ENCODE data around the gene TTC32.
"Not testable (repeated sequence)": the region's sequence is repeated elsewhere in the genome, so short reads cannot be mapped to it uniquely, and the experiment has no call there.

TTC32 gene

DNA sequence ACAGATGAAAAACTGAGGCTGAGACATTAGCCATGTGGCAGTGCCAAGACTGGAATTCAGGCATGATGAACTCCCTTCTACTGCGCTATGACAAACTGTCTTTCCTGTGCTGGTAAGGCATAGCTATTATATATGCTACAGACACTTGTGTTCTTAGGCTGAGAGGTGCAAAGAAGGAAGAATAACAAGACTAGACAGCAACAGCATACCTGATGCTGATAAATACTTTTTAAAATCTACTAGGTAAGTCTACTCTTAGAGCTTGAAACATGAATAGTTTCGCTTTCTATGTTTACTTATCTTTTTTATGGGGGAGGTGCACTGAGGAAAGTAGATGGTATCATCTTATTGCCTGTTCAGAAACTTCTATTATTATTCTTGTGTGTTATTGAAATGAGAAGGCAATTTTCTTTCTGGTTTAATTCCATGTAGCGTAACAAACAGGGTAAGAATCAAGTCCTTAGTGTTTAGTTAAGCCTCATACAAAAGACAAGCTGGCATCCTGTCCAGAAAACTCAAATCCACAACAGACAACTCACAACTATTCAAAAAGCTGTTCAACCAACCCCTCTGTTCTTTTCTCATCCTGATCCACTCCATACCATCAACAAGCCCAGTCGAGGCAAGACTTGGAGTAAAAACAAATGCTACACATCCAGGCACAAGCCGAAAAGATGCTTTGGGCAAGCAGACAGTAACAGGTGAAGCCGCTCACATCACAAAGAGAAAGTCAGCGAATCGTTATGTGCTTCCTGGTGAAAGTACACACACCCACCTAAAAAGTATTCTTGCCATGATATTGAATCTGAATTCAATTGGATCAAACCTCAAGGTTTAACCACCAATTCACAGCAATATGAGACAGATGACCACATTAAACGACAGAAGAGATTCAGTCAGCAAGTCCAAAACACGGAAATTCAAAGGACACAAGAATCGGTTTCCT, 1.5 kb downstream of the TTC32 start:
- no peak for DNase-seq (ENCODE audit: low read depth in 2 of 2)

DNA sequence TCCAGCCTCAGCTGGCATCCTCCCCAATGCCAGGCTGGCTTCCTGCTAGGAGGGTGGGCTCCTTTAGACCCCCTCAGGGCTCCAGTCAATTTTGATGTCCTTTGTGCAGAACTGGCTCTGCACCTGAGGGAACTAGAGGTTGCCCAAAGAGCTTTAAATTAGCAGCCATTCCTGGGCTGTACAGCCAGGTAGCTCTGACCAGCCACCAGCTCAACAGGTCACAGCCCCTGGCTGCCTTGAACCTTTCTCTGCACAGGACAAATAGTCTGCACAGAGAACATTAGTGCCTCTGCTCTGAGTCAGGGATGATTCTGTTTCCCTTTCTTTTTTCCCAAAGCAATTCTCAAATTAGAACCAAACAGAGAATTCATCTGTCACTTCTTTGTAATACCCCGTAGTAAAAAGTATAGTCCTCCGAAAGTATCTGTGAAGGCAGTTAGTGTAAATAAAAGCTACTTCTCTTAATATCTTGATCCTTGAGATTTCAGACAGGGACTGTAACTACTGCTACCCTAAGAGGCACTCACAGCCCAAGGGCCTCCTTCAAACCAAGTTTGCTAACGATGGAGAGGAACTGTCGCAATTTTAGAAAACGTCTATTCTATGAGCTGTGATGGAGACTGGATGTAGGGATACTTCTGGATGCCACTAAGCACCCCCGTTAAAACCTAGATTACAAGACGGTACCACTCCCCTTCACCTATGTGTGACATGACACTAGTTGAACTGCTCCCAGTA, 3.0 kb downstream of the TTC32 start:
- DNase-seq (ENCODE audit: low read depth in 2 of 2): no peak

GRCh38 chr2:19897623-19898245, 4.0 kb downstream of the TTC32 start:
- DNase-seq (ENCODE audit: low read depth in 2 of 2): no peak

GRCh38 chr2:19895535-19895934, 6.2 kb downstream of the TTC32 start:
- no peak for DNase-seq (ENCODE audit: low read depth in 2 of 2)

- no peak for DNase-seq (ENCODE audit: low read depth in 2 of 2)
Measured at GRCh38 chr2:19894134-19894792, 7.5 kb downstream of the TTC32 start.

GRCh38 chr2:19893520-19894133, 8.2 kb downstream of the TTC32 start:
- no peak for DNase-seq (ENCODE audit: low read depth in 2 of 2)

DNA sequence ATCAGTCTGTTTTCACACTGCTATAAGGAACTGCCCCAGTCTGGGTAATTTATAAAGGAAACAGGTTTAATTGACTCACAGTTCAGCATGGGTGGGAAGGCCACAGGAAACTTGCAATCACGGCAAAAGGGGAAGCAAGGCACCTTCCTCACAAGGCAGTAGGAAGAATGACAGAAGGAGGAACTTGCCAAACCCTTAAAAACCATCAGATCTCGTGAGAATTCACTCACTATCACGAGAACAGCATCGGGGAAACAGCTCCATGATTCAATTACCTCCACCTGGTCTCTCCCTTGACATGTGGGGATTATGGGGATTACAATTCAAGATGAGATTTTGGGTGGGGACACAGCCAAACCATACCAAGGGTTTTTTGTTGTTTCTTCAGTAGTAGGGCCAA, 9.8 kb downstream of the TTC32 start:
- DNase-seq (ENCODE audit: low read depth in 2 of 2): not testable (repeated sequence)

DNA sequence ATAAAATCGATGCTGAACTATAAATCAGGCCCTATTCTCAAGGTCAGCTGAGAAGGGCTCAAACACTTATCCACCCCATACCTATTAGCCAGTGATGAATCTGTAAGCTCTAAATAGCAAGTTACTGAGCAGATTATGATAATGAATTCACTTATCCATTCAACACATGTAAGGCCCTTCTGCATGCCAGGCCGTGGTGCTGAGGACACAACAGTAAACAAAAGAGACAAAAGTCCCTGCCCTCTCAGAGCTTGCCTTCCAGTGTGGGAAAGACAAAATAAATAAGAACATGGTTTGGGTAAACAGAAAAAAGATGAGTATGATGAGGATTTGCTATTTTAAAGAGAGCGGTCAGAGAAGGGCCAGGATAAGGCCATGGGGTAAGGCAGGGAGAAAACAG, 11.7 kb downstream of the TTC32 start:
- no peak for DNase-seq (ENCODE audit: low read depth in 2 of 2)

GRCh38 chr2:19888831-19889230, 13.0 kb downstream of the TTC32 start:
- DNase-seq (ENCODE audit: low read depth in 2 of 2): no peak

GRCh38 chr2:19887510-19887909, 14.3 kb downstream of the TTC32 start:
- no peak for DNase-seq (ENCODE audit: low read depth in 2 of 2)

DNA sequence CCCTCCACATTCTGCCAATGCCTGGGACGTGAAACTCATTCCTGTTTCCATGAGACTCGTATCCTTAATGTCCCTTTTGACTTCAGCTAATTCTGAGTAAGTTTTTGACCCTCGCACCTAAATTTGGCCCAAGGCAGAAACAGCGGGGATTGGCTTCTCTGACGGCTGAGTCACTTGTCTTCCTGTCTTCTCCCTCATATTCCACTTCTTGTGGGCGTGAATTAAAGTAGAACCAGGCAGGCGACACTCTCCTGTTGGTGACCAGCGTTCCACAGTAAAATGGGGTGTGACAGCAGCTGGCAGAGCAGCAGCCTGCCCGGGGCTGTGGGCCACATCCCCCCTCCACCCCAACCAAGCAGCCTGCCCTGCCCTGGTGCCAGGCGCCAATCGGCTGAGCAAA, 15.5 kb downstream of the TTC32 start:
- DNase-seq (ENCODE audit: low read depth in 2 of 2): no peak

- DNase-seq (ENCODE audit: low read depth in 2 of 2): no peak
Measured at GRCh38 chr2:19885791-19886190, 16.0 kb downstream of the TTC32 start.

GRCh38 chr2:19883971-19884720, 17.6 kb downstream of the TTC32 start:
- no peak for DNase-seq (ENCODE audit: low read depth in 2 of 2)

GRCh38 chr2:19883486-19883885, 18.3 kb downstream of the TTC32 start:
- no peak for DNase-seq (ENCODE audit: low read depth in 2 of 2)

DNA sequence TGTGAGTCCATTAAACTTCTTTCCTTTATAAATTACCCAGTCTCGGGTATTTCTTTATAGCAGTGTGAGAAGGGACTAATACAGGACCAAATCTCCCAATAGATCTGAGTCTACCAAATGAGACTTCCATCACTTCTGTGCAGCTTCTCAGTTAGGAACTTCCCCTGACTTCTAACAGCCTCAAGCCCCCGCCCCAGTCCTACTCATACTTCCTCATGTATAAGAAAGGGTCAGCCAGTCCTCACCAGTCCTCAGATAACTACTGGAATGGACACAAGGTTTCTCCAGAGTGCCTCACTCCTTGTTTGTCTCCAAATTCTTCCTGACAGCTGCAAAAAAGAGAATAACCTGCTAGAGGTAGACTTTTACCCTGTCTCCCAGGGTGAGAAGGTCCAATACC, 19.5 kb downstream of the TTC32 start:
- no peak for DNase-seq (ENCODE audit: low read depth in 2 of 2)

GRCh38 chr2:19881908-19882265, 19.9 kb downstream of the TTC32 start:
- DNase-seq (ENCODE audit: low read depth in 2 of 2): no peak

DNA sequence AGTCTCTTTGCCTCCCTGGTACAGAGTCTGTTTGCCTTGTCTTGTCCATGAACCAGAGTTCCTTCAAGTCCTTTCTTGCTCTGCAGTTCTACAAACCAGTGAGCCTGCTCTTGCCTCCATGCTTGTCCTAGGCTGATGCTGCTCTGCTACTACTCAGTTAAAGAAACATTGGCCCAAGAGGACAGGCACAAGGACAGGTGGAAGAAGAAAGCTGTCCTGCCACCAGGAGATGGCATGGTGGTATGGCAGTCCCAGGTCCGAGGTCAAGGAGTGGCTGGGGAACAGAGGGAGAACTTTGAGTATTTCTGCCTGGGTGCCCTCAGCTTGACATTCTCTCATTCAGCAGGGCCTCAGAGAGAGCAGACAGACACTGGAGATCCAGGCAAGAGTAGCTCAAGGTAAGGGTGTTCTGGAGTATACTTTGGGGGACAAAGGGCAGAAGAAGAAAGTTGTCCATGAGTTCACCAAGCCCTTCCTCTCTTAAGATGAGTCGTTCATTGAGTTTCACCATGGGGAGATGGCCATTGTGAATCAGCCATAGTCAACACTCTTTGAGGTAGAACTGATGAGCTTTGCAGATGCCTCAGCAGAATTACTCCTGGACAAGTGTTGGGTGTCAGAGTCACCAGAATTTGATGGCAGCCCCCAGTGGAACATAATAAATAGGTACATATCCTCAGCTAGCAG, 20.4 kb downstream of the TTC32 start:
- no peak for DNase-seq (ENCODE audit: low read depth in 2 of 2)

GRCh38 chr2:19880191-19880590, 21.6 kb downstream of the TTC32 start:
- not testable (repeated sequence) for DNase-seq (ENCODE audit: low read depth in 2 of 2)

DNA sequence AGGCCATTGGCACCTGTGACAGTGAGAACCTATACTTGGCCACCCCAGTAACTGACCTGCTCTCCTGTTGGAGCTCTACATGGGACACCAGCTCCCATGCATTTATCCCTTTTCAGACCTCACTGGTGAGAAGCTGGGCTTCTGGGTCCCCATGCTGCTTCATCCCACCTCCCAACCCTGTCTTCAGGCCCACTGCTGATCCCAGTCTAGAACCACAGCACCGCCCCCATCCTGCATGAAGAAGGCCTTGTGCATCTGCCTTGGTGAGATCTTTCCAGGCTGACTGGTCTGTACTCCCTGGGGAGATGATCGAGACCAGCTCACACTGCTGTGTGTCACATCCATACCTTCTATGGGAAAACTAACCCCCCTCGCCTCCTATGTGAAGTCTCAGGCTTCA, 22.7 kb downstream of the TTC32 start:
- DNase-seq (ENCODE audit: low read depth in 2 of 2): no peak

Data from stimulated activated CD8-positive, alpha-beta memory T cell treated with anti-CD3 and anti-CD28 coated beads, Interleukin-2, amount 100 ng/mL, for 48 hours (primary cell).